GM21825 (cell line): ENCODE data around the gene PCDHGB4.
"Not testable (repeated sequence)": the region's sequence is repeated elsewhere in the genome, so short reads cannot be mapped to it uniquely, and the experiment has no call there.

Experiments
- ATAC-seq: cut with Tn5 transposase; IDR thresholded peaks from one replicate; pipeline ENCODE4 v1.9.1; 2021; ENCODE audit warnings: mild to moderate bottlenecking, moderate library complexity; ENCODE audit not compliant: unreplicated experiment

PCDHGB4 gene

GRCh38 chr5:141366016-141366896 is 21.2 kb upstream of the PCDHGB4 start:
- ATAC-seq: no peak

- peak; percentile 70 for ATAC-seq
These were observed 17.3 kb upstream of the PCDHGB4 start, which contains the start of gene PCDHGB3 for GRCh38 chr5:141369994-141370848. Gene PCDHGB3, plus strand, starts transcription at chr5:141370242. Its CDS starts 153 bp downstream, at chr5:141370395.

- ATAC-seq: no peak
These were observed 15.7 kb upstream of the PCDHGB4 start for GRCh38 chr5:141371572-141372475.

- no peak for ATAC-seq
These were observed 13.7 kb upstream of the PCDHGB4 start, which contains the start of gene PCDHGA6 for GRCh38 chr5:141373673-141374317. Gene PCDHGA6, plus strand, starts transcription at chr5:141373891. Its CDS starts 193 bp downstream, at chr5:141374084.

- no peak for ATAC-seq
These were observed 12.9 kb upstream of the PCDHGB4 start for GRCh38 chr5:141374627-141375026.

GRCh38 chr5:141375444-141376155 is 11.9 kb upstream of the PCDHGB4 start:
- not testable (repeated sequence) for ATAC-seq

- ATAC-seq: no peak
These were observed 4.8 kb upstream of the PCDHGB4 start, which contains the start of gene PCDHGA7 for GRCh38 chr5:141382469-141383294. Gene PCDHGA7, plus strand, starts transcription at chr5:141382742. Its CDS starts 158 bp downstream, at chr5:141382900.

- ATAC-seq: no peak
These were observed 4.2 kb upstream of the PCDHGB4 start for GRCh38 chr5:141383345-141383744.

GRCh38 chr5:141384471-141385267 is 2.8 kb upstream of the PCDHGB4 start:
- no peak for ATAC-seq

GRCh38 chr5:141388661-141389060 is 1.2 kb downstream of the PCDHGB4 start:
- no peak for ATAC-seq

GRCh38 chr5:141389153-141390042 is 1.9 kb downstream of the PCDHGB4 start:
- no peak for ATAC-seq

GRCh38 chr5:141392429-141393198 is 5.1 kb downstream of the PCDHGB4 start, which contains the start of gene PCDHGA8:
Gene PCDHGA8, plus strand, starts transcription at chr5:141392633. Its CDS starts 181 bp downstream, at chr5:141392814.
- ATAC-seq: no peak

GRCh38 chr5:141393267-141393666 is 5.8 kb downstream of the PCDHGB4 start:
- no peak for ATAC-seq

- not testable (repeated sequence) for ATAC-seq
These were observed 7.1 kb downstream of the PCDHGB4 start for GRCh38 chr5:141394401-141395187.
